HUES64 (cell line): ENCODE data around the gene KITLG.
"Not testable (repeated sequence)": the region's sequence is repeated elsewhere in the genome, so short reads cannot be mapped to it uniquely, and the experiment has no call there.

Source experiments
- H3K27ac ChIP-seq: 2 replicates; pipeline ENCODE4 v1.7.0; 2013; ENCODE audit warnings: low read depth, low read length, inconsistent platforms
- H3K27me3 ChIP-seq: 2 replicates; pipeline ENCODE4 v1.6.1; 2013; ENCODE audit warnings: mild to moderate bottlenecking, low read length; ENCODE audit not compliant: insufficient read depth
- H3K36me3 ChIP-seq: 2 replicates; pipeline ENCODE4 v1.6.1; 2013; ENCODE audit warnings: mild to moderate bottlenecking, low read length; ENCODE audit not compliant: insufficient read depth
- H3K4me1 ChIP-seq: 2 replicates; pipeline ENCODE4 v1.6.1; 2013; ENCODE audit warnings: mild to moderate bottlenecking, low read length, moderate library complexity; ENCODE audit not compliant: insufficient read depth
- H3K4me3 ChIP-seq: 2 replicates; pipeline ENCODE4 v1.5.1; 2013; ENCODE audit warnings: mild to moderate bottlenecking, low read length, moderate library complexity
- H3K9ac ChIP-seq: 2 replicates; pipeline ENCODE4 v1.6.1; 2013; ENCODE audit warnings: mild to moderate bottlenecking, low read depth, low read length
- H3K9me3 ChIP-seq: 2 replicates; pipeline ENCODE4 v1.6.1; 2013; ENCODE audit warnings: low read depth, low read length; ENCODE audit not compliant: insufficient read depth
- WGBS: fragments of 150-250, 120-280 bp; methylation state at CpG from one replicate; pipeline ENCODE4 v1.1.7; 2013; ENCODE audit warnings: missing lambda C conversion rate; 5-methylcytosine and 5-hydroxymethylcytosine counted together

The KITLG gene

GRCh38 chr12:88490425-88490824 lies 89.8 kb downstream of the KITLG start:
- Histone ChIP-seq H3K27me3 (no peaks in the 10 kb centered on the region), H3K4me1 (no peaks in the 10 kb centered on the region), H3K4me3 (no peak overlapping the region), H3K9me3 (no peaks in the 10 kb centered on the region), H3K27ac (no peak overlapping the region), H3K36me3 (no peaks in the 10 kb centered on the region), H3K9ac (no peak overlapping the region)
- 92% methylated on average over 1 of the region's 2 CpGs for WGBS

GRCh38 chr12:88472775-88473174 lies 107.5 kb downstream of the KITLG start:
- Histone ChIP-seq H3K9ac (no peak overlapping the region), H3K27ac (no peak overlapping the region)
- WGBS = 92% methylated on average over 2 of the region's 3 CpGs

GRCh38 chr12:88472248-88472647 lies 108.0 kb downstream of the KITLG start:
- no peaks in the 10 kb centered on the region for H3K36me3 ChIP-seq
- WGBS = 93% methylated on average over 2 of the region's 2 CpGs
- H3K9me3 ChIP-seq = peaks cover 9% of the 10 kb centered on the region
- H3K4me1 ChIP-seq = peaks cover 23% of the 10 kb centered on the region
- H3K27me3 ChIP-seq = no peaks in the 10 kb centered on the region
- H3K9ac ChIP-seq = no peak overlapping the region
- peak overlapping the region; percentile 60 for H3K27ac ChIP-seq
- H3K4me3 ChIP-seq = no peak overlapping the region

More at GRCh38 chr12:88472775-88473174, 107.5 kb downstream of the KITLG start:
- Histone ChIP-seq H3K27me3 (no peaks in the 10 kb centered on the region), H3K36me3 (no peaks in the 10 kb centered on the region), H3K9me3 (peaks cover 5% of the 10 kb centered on the region), H3K4me3 (no peak overlapping the region), H3K4me1 (peaks cover 23% of the 10 kb centered on the region)

- H3K4me3 ChIP-seq = no peak overlapping the region
- H3K27ac ChIP-seq = peak overlapping the region; percentile 60
- H3K9me3 ChIP-seq = peaks cover 13% of the 10 kb centered on the region
- H3K27me3 ChIP-seq = no peaks in the 10 kb centered on the region
- 88% methylated on average over 4 of the region's 4 CpGs for WGBS
- H3K4me1 ChIP-seq = peaks cover 23% of the 10 kb centered on the region
- no peak overlapping the region for H3K9ac ChIP-seq
- H3K36me3 ChIP-seq = no peaks in the 10 kb centered on the region
These were observed 108.8 kb downstream of the KITLG start for GRCh38 chr12:88471331-88472045.

GRCh38 chr12:88469154-88469553 lies 111.1 kb downstream of the KITLG start:
- Histone ChIP-seq H3K36me3 (no peaks in the 10 kb centered on the region), H3K27ac (no peak overlapping the region), H3K9me3 (peaks cover 22% of the 10 kb centered on the region), H3K27me3 (no peaks in the 10 kb centered on the region), H3K9ac (no peak overlapping the region), H3K4me1 (peaks cover 23% of the 10 kb centered on the region), H3K4me3 (no peak overlapping the region)
- WGBS = 95% methylated on average over 1 of the region's 1 CpG

GRCh38 chr12:88468581-88468980 lies 111.7 kb downstream of the KITLG start:
- Histone ChIP-seq H3K9ac (no peak overlapping the region), H3K9me3 (peaks cover 22% of the 10 kb centered on the region), H3K4me3 (no peak overlapping the region), H3K4me1 (peaks cover 23% of the 10 kb centered on the region), H3K36me3 (no peaks in the 10 kb centered on the region), H3K27me3 (no peaks in the 10 kb centered on the region), H3K27ac (no peak overlapping the region)
- 95% methylated on average over 1 of the region's 1 CpG for WGBS

GRCh38 chr12:88466708-88467107 lies 113.6 kb downstream of the KITLG start:
- H3K4me3 ChIP-seq, H3K4me1 ChIP-seq, H3K9ac ChIP-seq, H3K27ac ChIP-seq, H3K36me3 ChIP-seq, H3K27me3 ChIP-seq: not testable (repeated sequence)
- H3K9me3 ChIP-seq = peaks cover 22% of the 10 kb centered on the region
- 96% methylated on average over 10 of the region's 10 CpGs for WGBS

- H3K4me1 ChIP-seq = no peaks in the 10 kb centered on the region
- H3K27me3 ChIP-seq = no peaks in the 10 kb centered on the region
- no peak overlapping the region for H3K9ac ChIP-seq
- no peak overlapping the region for H3K27ac ChIP-seq
- no peak overlapping the region for H3K4me3 ChIP-seq
- 85% methylated on average over 1 of the region's 1 CpG for WGBS
- H3K36me3 ChIP-seq = no peaks in the 10 kb centered on the region
- H3K9me3 ChIP-seq = no peaks in the 10 kb centered on the region
These were observed 121.9 kb downstream of the KITLG start for GRCh38 chr12:88458327-88458726.

GRCh38 chr12:88453323-88453722 lies 126.9 kb downstream of the KITLG start:
- Histone ChIP-seq H3K27me3 (no peaks in the 10 kb centered on the region), H3K4me1 (peaks cover 6% of the 10 kb centered on the region; the same call in 1 of the 2 replicates), H3K9me3 (no peaks in the 10 kb centered on the region), H3K27ac (no peak overlapping the region), H3K4me3 (no peak overlapping the region), H3K9ac (no peak overlapping the region), H3K36me3 (no peaks in the 10 kb centered on the region)

- Histone ChIP-seq H3K9me3 (no peaks in the 10 kb centered on the region), H3K9ac (no peak overlapping the region), H3K27ac (no peak overlapping the region), H3K4me3 (no peak overlapping the region), H3K36me3 (no peaks in the 10 kb centered on the region), H3K27me3 (no peaks in the 10 kb centered on the region), H3K4me1 (peaks cover 8% of the 10 kb centered on the region; the same call in 1 of the 2 replicates)
- WGBS = over 99% methylated on average over 3 of the region's 3 CpGs
These were observed 129.1 kb downstream of the KITLG start for GRCh38 chr12:88451205-88451604.

GRCh38 chr12:88450136-88450535 lies 130.1 kb downstream of the KITLG start:
- H3K27ac ChIP-seq = no peak overlapping the region
- H3K9ac ChIP-seq = no peak overlapping the region
- H3K4me1 ChIP-seq = peaks cover 8% of the 10 kb centered on the region; the same call in 1 of the 2 replicates
- no peaks in the 10 kb centered on the region for H3K27me3 ChIP-seq
- no peaks in the 10 kb centered on the region for H3K36me3 ChIP-seq
- H3K9me3 ChIP-seq = no peaks in the 10 kb centered on the region
- 92% methylated on average over 1 of the region's 1 CpG for WGBS
- no peak overlapping the region for H3K4me3 ChIP-seq
